ENCODE measurements around the gene ZNF423.

Gene ZNF423

DNA sequence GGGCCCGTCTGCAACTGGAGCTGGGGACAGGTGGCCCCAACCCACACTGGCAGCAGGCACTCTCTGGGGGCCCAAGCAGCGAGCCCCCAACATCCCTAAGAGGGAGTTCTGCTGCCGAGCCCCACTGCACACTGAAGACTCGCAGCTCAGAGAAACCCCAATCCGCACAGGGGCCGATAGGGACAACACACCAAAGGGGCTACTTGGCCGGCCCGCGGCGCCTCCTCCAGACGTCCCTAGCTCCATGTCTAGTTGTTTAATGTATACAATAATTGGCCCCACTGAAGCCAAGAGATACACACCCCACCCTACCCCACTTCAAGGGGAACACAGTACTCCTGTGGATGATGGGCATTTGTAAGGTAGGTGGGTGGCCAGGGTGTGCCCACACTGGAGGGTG is 62.7 kb downstream of the ZNF423 start:
- POLR2A ChIA-PET = no interaction called here
- no peak for TF ChIP-seq ZNF384 (IDR thresholded peaks at IDR 0.05)
- CTCF ChIA-PET = interaction anchor here (0.7 kb wide), 1 partner anchor 12 kb away, joined by 3 read pairs; no protein-coding TSS in a partner anchor
- DNase-seq (ENCODE audit: extremely low spot score) = no peak

GRCh38 chr16:49789616-49790015 is 66.3 kb downstream of the ZNF423 start:
- TF ChIP-seq SP1 (IDR thresholded peaks at IDR 0.05) = no peak
- no peak for TF ChIP-seq FOXK2 (IDR thresholded peaks at IDR 0.05)
- no peak for TF ChIP-seq FOXM1 (IDR thresholded peaks at IDR 0.05; ENCODE audit: borderline replicate concordance)
- no peak for TF ChIP-seq L3MBTL2 (conservative IDR thresholded peaks at IDR 0.05)
- TF ChIP-seq BHLHE40 (IDR thresholded peaks at IDR 0.05; ENCODE audit: borderline replicate concordance) = no peak
- ChIA-PET CTCF (no interaction called here), POLR2A (no interaction called here)
- no peak for DNase-seq (ENCODE audit: extremely low spot score)

GRCh38 chr16:49788986-49789385 is 66.9 kb downstream of the ZNF423 start:
- ChIA-PET POLR2A (no interaction called here), CTCF (no interaction called here)
- no peak for TF ChIP-seq TARDBP (IDR thresholded peaks at IDR 0.05)
- TF ChIP-seq NFRKB (IDR thresholded peaks at IDR 0.05) = no peak
- no peak for TF ChIP-seq FOXA1 (IDR thresholded peaks at IDR 0.05)
- no peak for TF ChIP-seq ELF4 (IDR thresholded peaks at IDR 0.05)
- no peak for TF ChIP-seq CTBP1 (IDR thresholded peaks at IDR 0.05; ENCODE audit: borderline replicate concordance)
- TF ChIP-seq FOXM1 (IDR thresholded peaks at IDR 0.05; ENCODE audit: borderline replicate concordance) = no peak
- no peak for TF ChIP-seq HDGF (IDR thresholded peaks at IDR 0.05; ENCODE audit: borderline replicate concordance)
- no peak for TF ChIP-seq L3MBTL2 (conservative IDR thresholded peaks at IDR 0.05)
- no peak for TF ChIP-seq ZNF384 (IDR thresholded peaks at IDR 0.05)
- no peak for DNase-seq (ENCODE audit: extremely low spot score)

GRCh38 chr16:49788572-49788971 is 67.3 kb downstream of the ZNF423 start:
- TF ChIP-seq FOXK2 (IDR thresholded peaks at IDR 0.05) (no peak), LEF1 (IDR thresholded peaks at IDR 0.05; ENCODE audit: borderline replicate concordance) (no peak), TARDBP (IDR thresholded peaks at IDR 0.05) (no peak), CTBP1 (IDR thresholded peaks at IDR 0.05; ENCODE audit: borderline replicate concordance) (no peak), PKNOX1 (IDR thresholded peaks at IDR 0.05) (no peak)
- DNase-seq (ENCODE audit: extremely low spot score) = no peak
- CTCF ChIA-PET = no interaction called here
- POLR2A ChIA-PET = no interaction called here

- TF ChIP-seq ZNF384 (IDR thresholded peaks at IDR 0.05) (no peak), LEF1 (IDR thresholded peaks at IDR 0.05; ENCODE audit: borderline replicate concordance) (no peak), ARNT (IDR thresholded peaks at IDR 0.05) (no peak), PKNOX1 (IDR thresholded peaks at IDR 0.05) (no peak), FOXK2 (IDR thresholded peaks at IDR 0.05) (no peak), SP1 (IDR thresholded peaks at IDR 0.05) (no peak), BHLHE40 (IDR thresholded peaks at IDR 0.05; ENCODE audit: borderline replicate concordance) (no peak), NFRKB (IDR thresholded peaks at IDR 0.05) (no peak), FOXA1 (IDR thresholded peaks at IDR 0.05) (no peak), SUZ12 (IDR thresholded peaks at IDR 0.05) (no peak), FOXM1 (IDR thresholded peaks at IDR 0.05; ENCODE audit: borderline replicate concordance) (no peak), L3MBTL2 (conservative IDR thresholded peaks at IDR 0.05) (no peak), CTBP1 (IDR thresholded peaks at IDR 0.05; ENCODE audit: borderline replicate concordance) (no peak), TARDBP (IDR thresholded peaks at IDR 0.05) (no peak), ELF4 (IDR thresholded peaks at IDR 0.05) (no peak), HDGF (IDR thresholded peaks at IDR 0.05; ENCODE audit: borderline replicate concordance) (no peak)
- no peak for DNase-seq (ENCODE audit: extremely low spot score)
- CTCF ChIA-PET = no interaction called here
- POLR2A ChIA-PET = no interaction called here
Measured at GRCh38 chr16:49786926-49787557, 68.9 kb downstream of the ZNF423 start.

GRCh38 chr16:49785970-49786369 is 69.9 kb downstream of the ZNF423 start:
- CTCF ChIA-PET = no interaction called here

More at GRCh38 chr16:49785970-49786369, 69.9 kb downstream of the ZNF423 start:
- POLR2A ChIA-PET = no interaction called here
- TF ChIP-seq PKNOX1 (IDR thresholded peaks at IDR 0.05) (no peak), ZNF384 (IDR thresholded peaks at IDR 0.05) (no peak), ARNT (IDR thresholded peaks at IDR 0.05) (no peak), SP1 (IDR thresholded peaks at IDR 0.05) (no peak), FOXM1 (IDR thresholded peaks at IDR 0.05; ENCODE audit: borderline replicate concordance) (no peak), TARDBP (IDR thresholded peaks at IDR 0.05) (no peak), LEF1 (IDR thresholded peaks at IDR 0.05; ENCODE audit: borderline replicate concordance) (no peak), ELF4 (IDR thresholded peaks at IDR 0.05) (no peak), L3MBTL2 (conservative IDR thresholded peaks at IDR 0.05) (no peak)
- no peak for DNase-seq (ENCODE audit: extremely low spot score)
